Activated CD4-positive, CD25-positive, alpha-beta regulatory T cell treated with anti-CD3 and anti-CD28 coated beads, Interleukin-2, amount 50 U/mL, for 24 hours (primary cell): ENCODE results near the gene COPZ2.
"Not testable (repeated sequence)": the region's sequence is repeated elsewhere in the genome, so short reads cannot be mapped to it uniquely, and the experiment has no call there.

Experiments used
- ATAC-seq, 2 donors: fragments of 150-1000 bp; cut with Tn5 transposase; one replicate each; pipeline ENCODE4 v1.10.0; 2021; ENCODE audit warnings: mild to moderate bottlenecking in 1 of 2, moderate library complexity in 1 of 2

The COPZ2 gene

GRCh38 chr17:48055531-48056245 lies 18.1 kb upstream of the COPZ2 start:
- peak; percentile 80 to 93 for ATAC-seq

GRCh38 chr17:48054238-48055185 lies 16.9 kb upstream of the COPZ2 start:
- ATAC-seq, result no peak

DNA sequence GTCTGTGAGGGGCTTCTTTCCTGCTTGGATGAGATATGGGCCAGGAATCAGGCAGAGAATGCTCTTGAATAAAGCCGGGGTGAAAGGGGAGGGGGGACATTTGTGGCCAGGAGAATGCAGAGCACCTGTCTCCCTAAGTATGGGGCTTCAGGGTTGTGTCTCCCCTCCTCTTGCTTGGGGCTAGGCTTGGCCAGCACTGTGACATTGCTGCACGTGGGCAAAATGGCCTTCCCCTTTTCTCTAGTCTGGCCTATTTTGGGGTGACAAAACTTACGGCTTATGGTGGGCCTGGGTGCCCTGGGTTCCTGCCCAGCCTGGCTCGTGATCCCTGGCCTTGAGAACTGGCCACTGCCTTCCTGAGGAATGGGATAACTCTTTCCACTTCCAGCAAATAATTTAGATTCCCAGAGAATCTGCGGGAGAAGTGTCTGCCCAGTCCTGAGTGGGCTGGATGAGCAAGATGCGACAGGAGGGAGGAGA lies 16.2 kb upstream of the COPZ2 start:
- ATAC-seq, result no peak

DNA sequence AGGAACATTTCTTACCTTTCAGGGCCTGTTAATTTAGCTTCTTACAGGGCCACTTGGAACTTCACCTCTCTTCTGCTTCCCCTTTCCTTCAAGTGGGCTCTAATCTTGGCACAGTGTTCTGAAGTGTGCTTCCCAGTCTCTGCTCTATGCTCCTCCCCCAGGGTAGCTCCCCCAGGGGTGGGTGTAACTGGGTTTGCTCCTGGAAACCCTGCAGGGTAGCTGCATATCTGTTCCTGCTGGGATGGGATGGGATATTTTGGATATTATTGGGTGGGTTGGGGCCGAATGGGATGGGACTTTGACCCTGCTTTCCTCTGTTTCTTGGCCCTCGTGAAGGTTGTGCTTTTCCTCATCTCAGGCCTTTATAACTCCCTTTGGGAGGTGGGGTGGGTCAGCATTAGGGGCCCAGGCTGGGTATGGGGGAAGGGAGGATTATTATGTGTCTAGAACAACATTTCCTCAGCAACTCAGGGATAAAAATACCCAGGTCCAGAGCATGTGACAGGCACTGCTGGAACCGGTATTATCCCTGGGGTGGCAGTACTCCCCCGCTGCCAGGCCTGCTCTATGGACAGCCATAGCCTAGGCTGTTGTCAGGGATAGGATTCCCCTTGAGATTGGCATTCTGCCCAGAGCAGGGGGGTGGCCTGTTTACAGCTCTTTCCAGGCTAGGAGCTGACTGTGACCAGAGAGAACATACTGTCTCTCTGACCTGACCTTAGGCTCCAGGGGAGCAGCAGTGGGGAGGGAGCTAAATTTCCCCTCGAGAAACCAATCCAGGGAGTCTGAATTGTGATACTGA lies 15.6 kb upstream of the COPZ2 start:
- ATAC-seq, result no peak

DNA sequence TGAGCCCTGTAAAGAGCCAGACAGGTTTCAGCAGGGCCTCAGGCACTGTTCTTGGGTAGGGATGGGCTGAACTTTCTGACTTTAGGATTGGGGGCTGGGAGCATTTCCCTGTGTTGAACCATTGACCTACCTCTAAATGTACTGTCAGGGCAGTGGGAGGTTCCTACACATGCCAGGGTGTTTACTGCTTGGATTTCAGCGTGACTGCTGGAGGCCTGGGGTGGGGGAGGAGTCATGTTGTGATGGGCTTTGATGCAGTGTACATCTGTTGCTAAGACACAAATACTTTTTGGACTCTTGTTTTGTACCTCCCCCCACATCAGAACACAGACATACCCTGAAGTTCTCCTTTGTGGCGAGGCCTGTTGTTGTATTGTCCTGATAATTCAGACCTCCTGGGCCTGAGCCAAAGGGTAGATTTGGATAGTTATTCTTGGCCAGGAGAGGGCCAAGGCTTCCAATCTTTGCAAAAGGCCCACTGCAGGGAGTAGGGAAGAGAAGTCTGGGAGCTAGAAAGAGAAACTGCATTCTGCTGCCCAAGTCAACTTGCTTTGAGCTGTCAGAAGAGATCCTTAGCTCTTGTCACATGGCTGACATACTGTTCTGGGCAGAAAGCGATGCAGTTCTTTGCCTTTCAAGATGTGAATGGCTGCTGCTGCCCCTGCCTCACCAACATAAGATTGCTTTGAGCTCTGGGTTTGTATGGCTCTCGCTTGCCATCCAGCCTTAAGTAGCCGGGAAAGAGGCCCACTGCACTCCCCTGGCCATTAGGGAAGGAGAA lies 14.3 kb upstream of the COPZ2 start:
- ATAC-seq, result no peak

- ATAC-seq, result no peak
Measured at GRCh38 chr17:48051283-48051682, 13.7 kb upstream of the COPZ2 start.

GRCh38 chr17:48048384-48049126 lies 11.0 kb upstream of the COPZ2 start:
- peak; percentile 8 to 11 for ATAC-seq

DNA sequence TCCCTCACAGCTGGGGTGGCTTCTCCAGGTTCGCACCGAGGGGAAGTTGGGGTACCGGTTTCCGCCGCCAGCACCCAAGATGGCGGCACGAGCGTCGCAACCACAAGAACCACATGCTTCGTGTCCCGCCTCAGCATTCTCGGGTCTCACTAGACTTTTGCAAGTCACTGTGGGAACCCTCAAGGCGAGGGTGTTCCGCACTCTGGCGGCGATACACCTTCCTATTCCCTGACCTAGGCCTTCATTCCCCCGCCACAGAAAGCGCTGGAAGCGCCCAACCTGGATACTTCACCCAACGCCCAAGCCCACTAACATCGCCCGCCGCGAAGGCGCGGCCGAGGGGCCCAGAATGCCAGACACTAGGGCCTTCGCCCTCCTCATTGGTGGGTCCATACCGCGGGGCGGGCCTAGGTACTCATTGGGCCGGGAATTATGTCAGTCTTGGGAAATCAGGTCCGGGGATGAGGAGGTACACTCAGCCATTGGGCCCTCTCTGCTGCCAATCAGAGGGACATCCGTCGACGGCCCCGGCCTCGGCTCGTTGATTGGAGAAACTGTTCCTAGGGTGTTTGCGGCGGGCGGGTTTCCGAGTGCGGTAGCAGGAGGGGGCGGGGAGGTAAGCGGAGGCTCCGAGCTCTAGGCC lies 10.3 kb upstream of the COPZ2 start, which contains the start of gene NFE2L1:
Gene NFE2L1, plus strand, starts transcription at position 619 of the 643 bp plus-strand sequence. CDS start 2,760 bp downstream, outside the sequence.
- ATAC-seq, result peak; percentile 97 to 98

GRCh38 chr17:48047113-48047740 lies 9.6 kb upstream of the COPZ2 start:
- no peak for ATAC-seq

DNA sequence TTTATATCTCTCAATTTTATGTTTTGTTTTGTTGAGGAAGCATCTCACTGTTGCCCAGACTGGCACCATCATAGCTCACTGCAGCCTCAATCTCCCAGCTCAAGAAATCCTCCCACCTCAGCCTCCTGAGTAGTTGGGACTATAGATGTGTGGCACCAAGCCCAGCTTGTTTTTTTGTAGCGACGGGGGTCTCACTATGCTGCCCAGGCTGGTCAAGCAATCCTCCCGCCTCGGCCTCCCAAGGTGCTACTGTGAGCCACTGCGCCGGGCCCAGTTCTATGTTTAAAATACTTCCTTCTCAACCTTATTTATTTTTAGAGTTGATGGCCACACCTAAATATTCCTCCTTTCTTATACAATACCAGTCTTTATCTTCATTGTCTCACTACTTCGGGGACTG lies 8.7 kb upstream of the COPZ2 start:
- no peak for ATAC-seq

GRCh38 chr17:48045316-48046001 lies 7.9 kb upstream of the COPZ2 start:
- no peak for ATAC-seq

DNA sequence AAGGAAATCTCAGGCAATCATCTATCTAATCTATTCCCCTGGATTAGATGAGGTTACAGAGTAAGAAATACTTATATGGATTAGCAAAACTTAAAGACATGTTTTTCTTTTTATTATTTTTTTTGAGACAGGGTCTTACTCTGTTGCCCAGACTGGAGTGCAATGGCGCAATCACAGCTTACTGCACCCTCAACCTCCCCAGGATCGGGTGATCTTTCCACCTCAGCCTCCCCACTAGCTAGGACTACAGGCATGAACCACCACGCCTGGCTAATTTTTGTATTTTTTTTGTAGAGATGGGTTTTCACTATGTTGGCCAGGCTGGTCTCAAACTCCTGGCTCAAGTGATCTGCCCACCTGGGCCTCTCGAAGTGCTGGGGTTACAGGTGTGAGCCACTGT lies 7.3 kb upstream of the COPZ2 start:
- ATAC-seq, result no peak

- no peak for ATAC-seq
Measured at GRCh38 chr17:48043176-48043575, 5.6 kb upstream of the COPZ2 start.

GRCh38 chr17:48038687-48039086 lies 1.1 kb upstream of the COPZ2 start:
- no peak for ATAC-seq

DNA sequence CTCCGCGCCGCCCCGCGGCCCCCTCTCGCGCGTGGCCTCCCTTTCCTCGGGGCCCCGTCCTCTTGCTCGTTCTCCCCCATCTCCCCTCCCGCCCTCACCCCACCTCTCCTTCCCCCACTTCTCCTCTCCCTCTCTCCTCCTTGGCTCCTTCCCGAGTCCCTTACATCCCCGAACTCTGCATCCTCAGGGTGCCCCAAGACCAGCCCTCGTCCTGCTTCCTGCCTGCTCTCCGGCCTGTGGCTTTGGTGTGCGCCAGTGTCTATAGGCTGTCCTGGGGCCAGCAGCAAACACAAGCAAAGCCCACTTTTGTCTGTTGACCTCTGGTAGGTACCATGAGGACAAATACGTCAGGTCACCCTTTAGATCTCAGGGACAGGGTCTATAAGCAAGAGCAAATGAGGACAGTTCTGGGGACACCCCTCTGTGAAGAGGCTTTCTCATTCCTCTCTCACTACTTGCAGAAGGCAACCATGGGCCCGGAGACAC lies 284 bp upstream of the COPZ2 start:
- ATAC-seq, result no peak

DNA sequence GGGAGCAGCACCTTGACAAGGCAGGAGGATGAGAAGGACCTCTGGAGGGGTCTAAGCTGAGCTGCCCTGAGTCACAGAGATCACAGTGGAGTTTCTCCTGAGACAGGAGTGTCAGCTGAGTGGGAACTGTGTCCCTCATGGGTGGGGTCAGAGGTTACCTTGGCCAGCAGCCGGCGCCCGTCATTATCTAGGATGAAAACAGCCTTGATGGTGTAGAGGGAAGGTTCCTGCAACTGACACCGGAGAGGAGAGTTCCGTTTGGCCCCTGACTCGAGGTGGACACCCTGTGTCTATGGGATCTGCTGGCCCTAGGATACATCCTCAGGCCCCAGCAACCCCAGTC lies 933 bp downstream of the COPZ2 start:
- no peak for ATAC-seq

DNA sequence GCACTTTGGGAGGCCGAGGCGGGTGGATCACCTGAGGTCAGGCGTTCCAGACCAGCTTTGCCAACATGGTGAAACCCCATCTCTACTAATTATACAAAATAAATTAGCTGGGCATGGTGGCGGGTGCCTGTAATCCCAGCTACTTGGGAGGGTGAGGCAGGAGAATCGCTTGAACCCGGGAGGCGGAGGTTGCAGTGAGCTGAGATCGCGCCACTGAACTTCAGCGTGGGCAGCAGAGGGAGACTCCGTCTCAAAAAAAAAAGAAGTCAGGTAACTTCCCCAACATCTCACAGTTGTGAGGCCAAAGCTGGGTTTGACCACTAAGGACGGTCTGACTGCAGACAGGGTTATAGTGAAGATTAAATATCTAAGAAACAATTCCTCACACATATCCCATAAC lies 2.9 kb downstream of the COPZ2 start:
- ATAC-seq, result not testable (repeated sequence)

- no peak for ATAC-seq
Measured at GRCh38 chr17:48031966-48032365, 5.6 kb downstream of the COPZ2 start.

DNA sequence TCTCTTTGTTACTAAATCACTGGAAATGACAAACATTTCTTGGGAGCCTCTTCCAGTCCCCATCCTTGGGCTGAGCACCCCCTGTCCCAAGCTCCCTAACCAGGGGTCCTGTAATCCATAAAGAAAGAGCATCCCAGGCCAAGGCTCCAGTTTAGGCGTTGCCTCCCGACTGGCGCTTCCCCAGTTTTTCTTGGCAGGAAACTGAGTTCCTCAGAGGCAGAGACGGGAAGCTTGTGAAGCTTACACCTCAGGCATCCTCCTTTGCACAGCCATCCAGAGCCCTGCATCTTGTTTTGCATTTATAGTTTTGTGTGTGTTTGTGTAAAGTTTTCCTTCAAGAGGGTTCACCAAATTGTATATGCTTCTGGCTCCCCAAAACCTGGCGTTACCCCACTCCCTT lies 7.1 kb downstream of the COPZ2 start:
- ATAC-seq, result no peak

GRCh38 chr17:48028736-48029135 lies 8.9 kb downstream of the COPZ2 start:
- ATAC-seq, result no peak
